GM12878 (cell line): Measurements from ENCODE around the gene THRB. TPM values are rescaled to one million over a fixed set of nuclear protein-coding genes. Genes with fewer than 3 reads are reported as not detected.

Experiments used
- ATAC-seq: fragments of 200-7000 bp; cut with Tn5 transposase; 3 replicates; pipeline ENCODE4 v1.9.1; 2020; ENCODE audit warnings: mild to moderate bottlenecking, moderate library complexity
- BruUV-seq: library from RNA; stranded (reverse); fragments of 400-500 nt; replicated peaks from 2 replicates; lab custom pipeline; 2021; lab: Mats Ljungman, UMichigan
- CTCF ChIA-PET: fragments of 300-600 bp; sonication (Branson Sonifier 250); formaldehyde crosslinking; extraction: SDS; loops from one replicate; lab custom pipeline; 2021; ENCODE audit warnings: inconsistent platforms; lab: Yijun Ruan, JAX
- POLR2A ChIA-PET: fragments of 350-600 bp; formaldehyde crosslinking; extraction: SDS; loops from one replicate; lab custom pipeline; 2021; ENCODE audit warnings: inconsistent platforms; lab: Charles Lee
- RAD21 ChIA-PET: fragments of 300-600 bp; sonication (Branson Sonifier 250); formaldehyde crosslinking; loops from one replicate; lab custom pipeline; 2023; ENCODE audit warnings: antibody characterized with exemption; ENCODE audit not compliant: unreplicated experiment; lab: Charles Lee
- SMC1A ChIA-PET: fragments of 300-600 bp; sonication (Branson Sonifier 250); formaldehyde crosslinking; loops from one replicate; lab custom pipeline; 2023; ENCODE audit not compliant: unreplicated experiment, uncharacterized antibody; lab: Charles Lee
- DNase-seq: peaks from one replicate; pipeline ENCODE4 v3.0.0-alpha.2; 2011; ENCODE audit warnings: low read depth, low spot score
- FAIRE-seq: peaks from 3 replicates; lab custom pipeline; 2011; peaks lifted over from hg19 to GRCh38; lab: Jason Lieb, UNC
- H2AFZ ChIP-seq: 2 replicates; pipeline ENCODE4 v1.6.0; 2011; ENCODE audit warnings: low read depth, low read length, control low read depth; ENCODE audit not compliant: control insufficient read depth
- H3K27ac ChIP-seq: 2 replicates; pipeline ENCODE4 v1.5.1; 2011; ENCODE audit warnings: control low read depth; ENCODE audit not compliant: control insufficient read depth, insufficient read depth
- H3K27me3 ChIP-seq, 2 experiments: replicated peaks in 1 of 2; 2 replicates each; pipeline versions ENCODE4 v1.6.0 to v1.6.1; 2011; ENCODE audit warnings: low read length in 1 of 2; ENCODE audit not compliant: control insufficient read depth in 2 of 2, insufficient read depth in 2 of 2
- H3K36me3 ChIP-seq, 2 experiments: 2 replicates each; pipeline ENCODE4 v1.5.1; 2011; ENCODE audit warnings: low read length in 1 of 2; ENCODE audit not compliant: control insufficient read depth in 2 of 2, insufficient read depth in 2 of 2
- H3K4me1 ChIP-seq: 2 replicates; pipeline ENCODE4 v1.6.1; 2011; ENCODE audit warnings: mild to moderate bottlenecking, low read length, moderate library complexity, mixed read lengths; ENCODE audit not compliant: control insufficient read depth, insufficient read depth
- H3K4me2 ChIP-seq: 2 replicates; pipeline ENCODE4 v1.6.0; 2011; ENCODE audit warnings: control low read depth; ENCODE audit not compliant: control insufficient read depth, insufficient read depth
- H3K4me3 ChIP-seq: fragments of 200-600 bp; sonication (generic); 2 replicates; pipeline ENCODE4 v1.5.1; 2016
- H3K79me2 ChIP-seq: 2 replicates; pipeline ENCODE4 v1.6.0; 2011; ENCODE audit warnings: low read length; ENCODE audit not compliant: control insufficient read depth, insufficient read depth
- H3K9ac ChIP-seq: 2 replicates; pipeline ENCODE4 v1.8.0; 2011; ENCODE audit warnings: low read length, control low read depth, mixed read lengths; ENCODE audit not compliant: control insufficient read depth, insufficient read depth
- H3K9me3 ChIP-seq: replicated peaks from 3 replicates; pipeline ENCODE4 v1.5.1; 2011; ENCODE audit warnings: mild to moderate bottlenecking, low read length; ENCODE audit not compliant: control insufficient read depth, insufficient read depth
- H4K20me1 ChIP-seq: 2 replicates; pipeline ENCODE4 v1.6.0; 2011; ENCODE audit not compliant: control insufficient read depth, insufficient read depth
- BCL3 ChIP-seq: IDR thresholded peaks from 2 replicates; pipeline ENCODE4 v1.6.1; 2011; ENCODE audit warnings: borderline replicate concordance, low read depth, mild to moderate bottlenecking, moderate library complexity, low read length; ENCODE audit not compliant: insufficient read depth, poor library complexity, severe bottlenecking
- EGR1 ChIP-seq, 2 experiments: IDR thresholded peaks; 1 replicate in 1 of 2; 2 replicates in 1 of 2; pipeline ENCODE4 v1.6.1; 2011 to 2012; ENCODE audit warnings: low read depth in 2 of 2, low read length in 2 of 2, borderline replicate concordance in 1 of 2, mild to moderate bottlenecking in 1 of 2, moderate library complexity in 1 of 2
- FOXK2 ChIP-seq: fragments of 450-650 bp; IDR thresholded peaks from 2 replicates; pipeline ENCODE4 v1.6.1; 2017; ENCODE audit warnings: mild to moderate bottlenecking, moderate library complexity
- IKZF1 ChIP-seq: fragments of 450-650 bp; conservative IDR thresholded peaks from 2 replicates; pipeline ENCODE4 v1.6.1; 2017; ENCODE audit warnings: antibody characterized with exemption, mild to moderate bottlenecking
- IRF3 ChIP-seq: fragments of 450-650 bp; IDR thresholded peaks from 2 replicates; pipeline ENCODE4 v1.6.1; 2014; ENCODE audit warnings: mild to moderate bottlenecking
- NFIC ChIP-seq: IDR thresholded peaks from 2 replicates; pipeline ENCODE4 v1.6.1; 2012; ENCODE audit warnings: low read depth, mild to moderate bottlenecking, inconsistent platforms, low read length, moderate library complexity
- WGBS: methylation state at CpG from one replicate; pipeline ENCODE4 v1.1.6; 2016; ENCODE audit warnings: low lambda C conversion rate; ENCODE audit not compliant: insufficient replicate concordance, insufficient coverage; ENCODE audit errors: missing lambda C conversion rate; 5-methylcytosine and 5-hydroxymethylcytosine counted together
- in situ Hi-C: fragments of 300-500 bp; cut with MboI; formaldehyde crosslinking; loops from 9 replicates; pipeline ENCODE4 v1.14.3; 2018; ENCODE audit warnings: mixed read lengths
- intact Hi-C: fragments of 100-400 bp; cut with micrococcal nuclease; formaldehyde crosslinking; loops from one replicate; pipeline ENCODE4 v1.14.2; 2022; ENCODE audit not compliant: unreplicated experiment
- polyA plus RNA-seq, 11 experiments: library from polyadenylated mRNA; depleted of rRNA in 4 of 11; unstranded in 6 of 11; stranded (reverse) in 5 of 11; fragments of >200 nt; fragmentation: Nextera tagmentation in 4 of 11; fragmentation: Illumina TruSeq in 1 of 11; extraction: Ambion mirVana in 4 of 11; extraction: Trizol in 1 of 11; gene quantifications; 1 replicate in 1 of 11; 2 replicates in 10 of 11; pipeline versions ENCODE4 v1.2.1 to v1.2.3, GENCODE V29; 2011 to 2016; ENCODE audit warnings: inconsistent platforms in 2 of 11, missing spikeins in 2 of 11, low read depth in 1 of 11
- total RNA-seq, 4 experiments: library from RNA; depleted of rRNA in 3 of 4; stranded (reverse); fragments of >200 nt in 3 of 4; fragmentation: Illumina TruSeq in 1 of 4; extraction: Trizol in 1 of 4; gene quantifications; 2 replicates each; pipeline versions ENCODE4 v1.2.1 to v1.2.3, GENCODE V29; 2013 to 2021

THRB gene
- total and polyA plus RNA-seq, 10 of the 15 experiments (the other 5 are each of a cell fraction or from before 2014, with no cell fraction given), result 0.05 TPM; not detected in 9

- no peak for TF ChIP-seq IRF3
- no peak for TF ChIP-seq NFIC
- no peak for TF ChIP-seq EGR1 (IDR thresholded peaks at IDR 0.05; ENCODE audit: borderline replicate concordance in 1 of 2, low read depth in 2 of 2, low read length in 2 of 2)
- no peak for TF ChIP-seq FOXK2
These were observed 183.8 kb downstream of the THRB start (continued) for GRCh38 chr3:24310887-24311286.

- FAIRE-seq (no peak), ATAC-seq (no peak), DNase-seq (no peak)
- no peaks in the 10 kb centered on the region for H3K36me3 ChIP-seq
- BruUV-seq, result no TSS peak
- H2AFZ ChIP-seq, result no peak overlapping the region
- ChIA-PET CTCF (interaction anchor here (0.6 kb wide), 1 partner anchor 306 kb away, joined by 3 read pairs; no protein-coding TSS in a partner anchor), POLR2A (no interaction called here), SMC1A (no interaction called here), RAD21 (no interaction called here)
- no peak overlapping the region for H3K4me3 ChIP-seq
- TF ChIP-seq BCL3 (no peak), IKZF1 (no peak)
- H3K9me3 ChIP-seq, result no peaks in the 10 kb centered on the region
- intact Hi-C loops, result no loop called here
- H3K27ac ChIP-seq, result no peak overlapping the region
- H3K4me2 ChIP-seq, result no peak overlapping the region
- H3K9ac ChIP-seq, result no peak overlapping the region
- H4K20me1 ChIP-seq, result no peaks in the 10 kb centered on the region
- 33% methylated on average over 3 of the region's 3 CpGs for WGBS
- H3K4me1 ChIP-seq, result no peaks in the 10 kb centered on the region
- in situ Hi-C loops, result no loop called here
- no peaks in the 10 kb centered on the region for H3K79me2 ChIP-seq
- no peaks in the 10 kb centered on the region for H3K27me3 ChIP-seq
These were observed 188.1 kb downstream of the THRB start for GRCh38 chr3:24306518-24306917.
